NCI-H345 treated with DMSO at 0.1 percent for 48 hours (cell line): Measurements from ENCODE around the gene DNAJC16.
A peak's percentile ranks its signal among the peaks of the same experiment; 100 is the strongest.
"Not testable (repeated sequence)": the region's sequence is repeated elsewhere in the genome, so short reads cannot be mapped to it uniquely, and the experiment has no call there.

Experiments used
- DNase-seq: peaks from one replicate; lab custom pipeline; 2025; ENCODE audit not compliant: unreplicated experiment; lab: John Stamatoyannopoulos, UW

DNAJC16 gene

DNA sequence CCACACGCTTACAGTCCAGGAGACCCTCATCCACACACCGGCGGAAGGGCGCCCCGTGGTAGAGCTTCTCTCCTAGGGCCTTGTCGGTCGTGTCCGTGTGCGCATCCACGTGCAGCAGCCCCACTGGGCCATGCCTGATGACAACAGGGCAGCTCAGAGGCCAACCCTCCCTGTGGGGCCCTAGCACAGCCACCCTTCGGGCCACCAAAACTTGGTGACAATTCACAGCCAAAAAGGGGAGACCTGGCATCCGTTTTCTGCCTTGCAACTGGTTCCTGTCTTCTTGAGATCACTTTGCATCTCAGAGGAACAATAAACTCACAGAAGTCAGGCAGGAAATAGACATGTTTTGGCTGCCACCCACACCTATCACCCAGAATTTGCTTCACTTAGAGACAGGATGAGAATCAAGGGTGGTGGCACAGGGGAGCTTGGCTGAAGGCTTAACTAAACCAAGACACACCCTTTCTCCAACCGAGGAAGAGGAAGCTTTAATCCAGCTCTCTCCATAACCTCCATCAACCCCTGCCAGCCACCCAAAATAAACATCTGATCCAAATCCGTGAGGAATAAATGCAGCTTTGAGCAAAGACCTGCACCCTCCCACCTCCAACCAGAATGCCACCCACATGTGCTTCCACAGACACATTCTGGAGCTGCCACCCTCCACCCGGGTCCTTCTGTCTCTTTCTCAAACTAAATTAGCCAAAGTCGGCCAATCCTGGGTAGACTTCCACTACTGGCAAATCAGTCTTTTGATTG lies 52.5 kb downstream of the DNAJC16 start:
- no peak for DNase-seq

- DNase-seq = no peak
Observed at GRCh38 chr1:15579683-15580047, 53.0 kb downstream of the DNAJC16 start.

DNA sequence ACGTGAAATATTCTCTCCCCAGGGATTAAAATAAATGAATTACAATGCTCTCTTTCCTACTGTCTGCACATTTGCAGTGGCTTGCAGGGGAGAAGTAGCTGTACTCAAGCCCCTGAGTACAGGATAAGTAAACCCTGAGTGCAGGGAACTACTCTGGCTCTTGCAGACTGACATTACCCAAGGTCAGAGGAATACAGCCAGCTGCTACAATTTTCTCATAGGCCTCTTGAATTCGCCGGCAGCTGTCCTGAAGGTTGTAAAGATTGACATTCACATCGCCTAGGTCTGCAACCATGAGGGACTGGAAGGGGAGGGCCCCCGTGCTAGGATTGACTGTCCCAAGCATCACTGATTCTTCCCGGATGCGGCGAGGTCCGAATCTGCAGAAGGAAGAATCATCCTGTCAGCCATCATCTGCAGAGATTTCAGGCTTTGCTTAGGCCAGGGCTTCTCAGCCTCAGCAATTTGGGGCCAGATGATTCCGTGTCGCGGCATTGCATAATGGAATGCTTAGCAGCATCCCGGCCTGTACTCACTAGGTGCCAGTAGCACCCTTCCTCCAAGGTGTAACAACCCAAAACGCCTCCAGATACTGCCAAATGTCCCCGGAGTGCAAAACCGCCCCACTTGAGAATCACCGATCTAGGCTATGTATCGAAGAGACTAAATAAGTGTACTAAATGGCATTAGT lies 56.5 kb downstream of the DNAJC16 start:
- DNase-seq = no peak

GRCh38 chr1:15584489-15585363 lies 58.1 kb downstream of the DNAJC16 start, which contains the start of gene AGMAT:
AGMAT (minus strand) TSS chr1:15585051; CDS start chr1:15584967, 84 bp downstream.
- DNase-seq = no peak

- DNase-seq = no peak
Observed at GRCh38 chr1:15592285-15592684, 65.6 kb downstream of the DNAJC16 start.

DNA sequence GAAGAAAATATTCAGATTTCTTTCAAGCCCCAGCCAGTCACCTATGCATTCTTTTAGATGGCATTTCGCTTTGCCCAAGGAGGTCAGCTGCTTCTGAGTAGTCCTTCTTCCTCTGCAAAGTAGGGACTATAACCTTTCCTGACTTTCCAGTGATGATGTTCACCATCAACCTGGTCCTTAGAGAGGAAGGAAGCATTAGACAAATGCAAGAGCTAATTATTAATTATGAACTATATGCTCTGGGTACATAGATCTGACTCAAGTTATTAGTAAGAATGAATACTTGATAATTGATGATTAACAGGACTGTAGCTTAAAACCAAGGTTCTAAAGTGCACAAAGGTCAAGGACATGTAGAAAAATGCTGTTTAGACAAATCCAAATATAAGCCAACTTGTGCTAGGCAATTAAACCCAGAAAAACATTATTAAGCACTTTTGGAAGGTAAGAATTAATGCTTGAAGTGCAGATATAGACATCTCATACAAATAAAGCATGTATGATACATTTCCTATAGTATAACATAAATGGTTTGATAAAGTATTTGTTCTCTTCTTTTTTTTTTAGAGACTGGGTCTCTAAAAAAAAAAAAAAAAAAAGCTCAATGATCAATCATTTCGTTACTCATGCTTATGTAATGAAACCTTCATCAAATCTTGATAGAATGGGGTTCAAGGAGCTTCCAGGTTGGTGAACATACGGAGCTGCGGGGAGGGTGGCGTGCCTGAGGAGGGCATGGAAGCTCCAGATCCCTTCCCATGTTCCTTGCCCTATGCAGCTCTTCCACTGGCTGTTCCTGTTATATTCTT lies 69.4 kb downstream of the DNAJC16 start:
- DNase-seq = no peak

DNA sequence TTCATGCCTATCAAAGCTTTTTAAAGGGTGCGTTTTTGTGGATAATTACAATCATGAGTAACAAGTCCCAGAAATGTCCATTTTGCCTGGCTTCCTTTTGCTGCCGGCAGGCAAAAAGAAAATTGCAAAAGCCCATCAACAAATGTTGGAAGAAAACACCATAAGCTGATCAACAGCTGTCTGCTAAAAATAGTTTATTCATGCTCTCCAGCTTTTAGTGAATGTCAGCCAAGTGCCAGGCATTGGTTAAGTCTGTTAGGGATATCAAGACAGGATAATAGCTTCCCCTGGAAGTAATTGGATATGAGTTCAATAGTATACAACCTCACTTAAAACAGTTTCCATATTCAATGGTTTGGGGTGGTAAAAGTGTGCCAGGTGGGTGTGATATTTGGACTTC lies 71.8 kb downstream of the DNAJC16 start:
- no peak for DNase-seq

DNA sequence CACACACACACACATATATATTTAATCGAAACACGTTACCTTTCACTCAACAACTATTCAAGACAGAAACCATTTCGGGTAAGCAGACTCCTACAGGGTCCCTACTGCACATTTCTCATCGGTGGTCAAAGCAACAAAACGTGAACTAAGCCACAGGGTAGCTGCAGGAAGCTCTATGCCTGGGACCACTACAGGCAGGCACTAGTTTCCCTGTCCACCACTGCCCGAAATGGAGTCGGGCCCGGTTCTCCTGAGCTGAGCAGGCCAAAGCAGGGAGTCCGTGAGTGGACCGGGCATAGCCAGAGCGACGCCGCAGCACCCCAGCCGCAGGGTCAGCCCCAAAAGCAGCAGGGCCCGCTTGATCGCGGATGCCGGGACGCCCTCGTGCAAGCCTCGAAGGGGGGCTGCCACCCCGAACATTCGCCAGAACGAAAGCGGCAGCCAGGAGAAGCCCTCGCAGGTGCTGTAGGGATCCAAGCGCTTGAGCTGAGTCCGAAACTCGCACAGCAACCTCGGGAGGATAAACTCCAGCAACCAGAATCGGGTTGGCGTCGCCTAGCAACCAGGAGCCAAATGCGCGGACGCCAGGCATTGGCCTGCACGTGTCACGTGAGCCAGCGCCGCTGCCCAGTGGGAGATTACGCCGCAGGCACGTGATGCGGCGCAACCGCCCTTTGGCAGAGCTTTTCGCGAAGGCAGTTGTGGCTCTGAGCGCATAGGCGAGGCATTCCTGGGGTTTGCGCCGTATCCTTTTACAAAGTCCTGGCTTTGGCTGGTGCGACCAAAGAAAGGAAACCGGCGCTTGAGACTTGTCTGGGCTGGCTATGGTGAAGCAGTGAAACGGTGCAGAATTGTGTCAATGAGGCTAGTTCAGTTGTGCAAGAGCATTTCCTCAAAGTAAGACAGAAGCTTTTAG lies 76.7 kb downstream of the DNAJC16 start:
- peak; percentile 96 for DNase-seq

DNA sequence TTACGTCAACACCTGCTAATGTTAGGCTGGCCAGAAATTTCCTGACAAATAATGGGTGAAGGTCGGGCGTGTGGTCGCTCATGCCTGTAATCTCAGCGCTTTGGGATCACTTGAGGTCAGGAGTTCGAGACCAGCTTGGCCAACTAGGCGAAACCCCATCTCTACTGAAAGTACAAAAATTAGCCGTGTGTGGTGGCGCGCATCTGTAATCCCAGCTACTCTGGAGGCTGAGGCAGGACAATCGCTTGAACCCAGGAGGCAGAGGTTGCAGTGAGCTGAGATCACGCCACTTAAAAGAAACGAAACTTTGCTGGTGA lies 77.3 kb downstream of the DNAJC16 start:
- not testable (repeated sequence) for DNase-seq

- not testable (repeated sequence) for DNase-seq
Observed at GRCh38 chr1:15604400-15604799, 77.8 kb downstream of the DNAJC16 start.

DNA sequence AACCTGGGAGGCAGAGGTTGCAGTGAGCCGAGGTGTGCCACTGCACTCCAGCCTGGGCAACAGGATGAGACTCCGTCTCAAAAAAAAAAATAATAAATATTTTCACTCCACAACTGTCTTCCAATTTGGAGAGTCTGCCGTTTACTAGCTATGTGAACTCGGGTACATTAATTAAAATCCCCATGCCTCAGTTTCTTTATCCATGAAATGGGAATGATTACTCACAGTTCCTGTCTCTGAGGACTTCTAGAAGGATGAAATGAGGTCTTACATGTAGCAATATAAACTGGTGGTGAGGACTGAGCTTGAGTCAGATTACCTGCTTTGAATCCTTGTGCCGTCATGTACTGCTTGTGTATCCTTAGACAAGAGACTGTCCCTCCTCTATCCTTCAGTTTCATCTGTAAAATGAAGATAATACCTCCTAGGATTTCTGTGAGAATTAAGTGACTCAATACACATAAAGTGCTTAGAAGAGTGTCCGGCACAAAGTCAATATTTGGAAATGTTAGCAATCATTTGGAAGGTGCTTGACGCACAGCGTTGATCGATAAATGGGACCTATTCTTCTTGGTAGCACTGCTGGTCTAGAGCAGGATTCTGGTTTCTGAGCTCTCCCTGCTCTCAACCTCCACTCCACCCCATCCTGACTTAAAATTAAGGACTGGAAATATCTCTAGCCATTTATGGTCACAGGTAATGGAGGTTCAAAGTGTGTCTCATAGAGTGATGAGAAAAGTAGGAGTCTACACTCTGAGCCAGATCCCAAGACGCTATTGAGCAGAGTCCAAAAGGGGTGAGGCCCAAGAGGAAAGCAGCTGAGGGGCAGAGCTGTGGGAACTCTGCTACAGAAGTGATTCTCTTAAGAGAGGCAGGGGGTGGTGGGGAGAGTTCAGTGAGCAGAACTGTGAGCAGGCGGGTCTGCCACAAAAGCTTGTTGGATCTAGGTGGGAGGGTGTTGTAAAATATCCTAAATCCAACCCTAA lies 79.0 kb downstream of the DNAJC16 start:
- no peak for DNase-seq

- no peak for DNase-seq
Observed at GRCh38 chr1:15609631-15610030, 83.0 kb downstream of the DNAJC16 start.

GRCh38 chr1:15610167-15610566 lies 83.5 kb downstream of the DNAJC16 start:
- no peak for DNase-seq

DNA sequence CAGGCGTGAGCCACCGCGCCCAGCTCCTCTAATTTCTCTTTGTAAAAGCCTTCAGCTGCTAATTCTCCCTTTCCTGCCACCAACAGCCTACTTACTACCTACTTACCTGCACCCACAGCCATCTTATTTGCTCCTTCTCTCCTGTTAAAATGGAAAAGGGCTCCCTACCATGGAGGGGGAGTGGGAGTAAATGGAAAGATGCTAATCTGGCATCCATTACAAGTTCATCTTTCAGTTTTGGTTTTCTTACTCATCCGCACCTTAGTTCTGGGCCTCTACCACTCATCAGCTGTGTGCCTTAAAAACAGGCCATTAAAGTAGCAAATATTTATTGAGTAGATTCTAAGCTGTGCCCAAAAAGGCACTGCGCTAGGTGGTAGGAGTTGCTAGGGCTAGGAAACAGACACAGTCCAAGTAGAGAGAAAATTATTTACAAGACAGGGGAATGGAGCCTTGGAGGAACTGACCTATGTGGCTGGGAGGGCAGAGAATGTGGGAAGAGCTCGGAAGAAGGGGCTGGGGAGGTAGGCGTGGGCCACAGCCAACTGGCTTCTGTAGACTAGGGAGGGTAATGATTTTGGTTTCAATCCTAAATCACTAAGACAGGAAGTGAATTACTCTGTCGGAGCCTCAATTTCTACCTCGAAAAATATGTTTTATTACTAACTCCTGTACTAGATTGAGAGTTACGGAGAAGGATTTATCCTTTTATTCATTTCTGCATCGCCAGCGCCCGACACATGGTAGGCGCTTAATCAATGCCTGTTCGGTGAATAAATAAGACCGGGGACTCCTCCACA lies 89.9 kb downstream of the DNAJC16 start:
- DNase-seq = no peak

DNA sequence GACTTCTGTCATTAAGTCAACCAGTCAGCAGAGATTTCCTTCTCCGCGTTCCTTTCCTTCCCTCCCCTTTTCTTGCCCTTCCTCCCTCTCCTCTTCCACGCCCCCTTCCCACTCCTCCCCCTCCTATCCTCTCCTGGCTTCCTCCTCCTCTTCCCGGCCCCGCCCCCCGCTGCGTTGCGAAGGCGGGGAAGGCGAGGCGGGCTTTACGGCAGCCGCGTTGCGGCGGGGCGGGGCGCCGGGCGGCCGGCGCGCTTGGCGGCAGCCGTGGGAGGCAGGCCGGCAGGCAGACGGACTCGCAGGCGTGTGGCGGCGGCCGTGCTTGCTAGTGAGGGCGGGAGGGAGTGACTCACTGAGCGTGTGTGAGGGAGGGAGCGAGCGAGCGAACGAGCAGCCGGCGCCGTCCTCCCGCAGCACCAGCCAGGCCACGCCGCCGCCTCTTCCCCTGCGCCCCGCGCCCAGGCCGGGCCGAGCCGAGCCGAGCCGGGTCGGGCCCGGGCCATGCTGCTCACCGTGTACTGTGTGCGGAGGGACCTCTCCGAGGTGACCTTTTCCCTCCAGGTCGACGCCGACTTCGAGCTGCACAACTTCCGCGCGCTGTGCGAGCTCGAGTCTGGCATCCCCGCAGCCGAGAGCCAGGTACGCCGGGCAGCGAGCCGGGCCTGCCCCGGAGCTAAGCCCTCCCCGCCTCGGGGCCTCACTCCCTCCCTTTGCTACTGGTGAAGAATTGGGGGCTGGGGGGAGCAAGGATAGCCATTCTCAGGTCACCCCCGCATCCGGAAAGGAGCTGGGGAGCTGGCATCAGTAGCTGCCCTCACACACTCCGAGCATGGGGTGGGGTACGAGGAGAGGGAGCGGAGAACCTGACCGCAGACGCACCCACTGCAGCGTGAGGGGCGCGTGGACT lies 90.8 kb downstream of the DNAJC16 start, which contains the start of gene DDI2:
DDI2 (plus strand) TSS at position 286 of the 904 bp plus-strand sequence; CDS start at position 499, 213 bp downstream.
- DNase-seq = peak; percentile 83

DNA sequence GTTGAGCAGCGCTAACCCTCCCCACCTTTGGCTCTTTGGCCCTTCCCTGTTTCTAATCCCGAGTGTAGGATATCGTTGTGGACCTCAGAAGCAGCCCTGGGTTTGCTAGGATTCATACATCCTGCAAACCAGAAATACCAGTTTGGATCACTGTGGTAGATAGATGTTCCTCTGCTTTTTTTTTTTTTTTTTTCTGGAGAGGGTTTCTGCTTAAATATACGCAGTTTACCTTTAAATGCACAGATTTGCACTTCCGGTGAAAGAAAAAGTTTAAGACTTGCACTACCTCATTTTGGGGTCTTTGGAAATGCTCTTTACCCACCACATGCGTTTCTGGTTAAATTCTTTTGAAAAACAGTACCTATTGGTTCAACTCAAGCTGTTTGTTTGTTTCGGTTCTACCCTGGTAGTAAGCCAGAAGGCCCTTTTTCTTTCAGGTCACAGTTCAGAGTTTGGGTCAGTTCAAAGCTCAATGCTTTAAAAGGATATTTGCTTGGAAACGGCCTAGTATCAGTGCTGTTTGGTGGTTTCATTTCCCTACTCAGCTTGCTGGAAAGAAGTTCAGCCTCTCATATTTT lies 91.5 kb downstream of the DNAJC16 start:
- DNase-seq = peak; percentile 6
